ENCODE data around the gene ALKBH5.

Gene ALKBH5

DNA sequence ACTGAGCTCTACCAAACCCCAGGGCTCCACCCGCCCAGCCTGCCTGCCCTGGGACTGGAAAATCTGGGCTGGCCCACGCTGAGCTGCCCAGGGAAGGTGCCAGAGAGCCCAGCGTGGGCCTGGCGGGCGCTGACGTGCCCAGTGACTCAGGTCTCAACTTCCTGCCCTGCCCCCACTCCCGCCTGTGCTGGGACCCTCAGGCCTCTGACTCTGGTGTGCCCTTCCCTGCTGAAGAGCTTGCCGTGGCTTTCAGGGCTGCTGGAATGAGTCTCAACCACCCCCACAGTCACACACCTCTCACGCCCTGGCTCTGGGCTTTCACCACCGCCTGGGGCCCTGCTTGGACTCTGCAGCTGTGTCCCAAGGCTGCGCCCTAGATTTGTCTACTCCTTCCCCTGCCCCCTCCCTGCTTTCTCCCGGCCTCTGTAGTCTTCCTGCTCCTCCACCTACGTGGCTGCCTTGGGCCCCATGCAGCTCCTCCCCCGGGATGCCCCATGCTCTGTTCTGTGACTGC, 52.2 kb downstream of the ALKBH5 start:
- no peak overlapping the region for H3K4me3 ChIP-seq (ENCODE audit: insufficient read length, low read depth)
- no peaks in the 10 kb centered on the region for H3K27me3 ChIP-seq (ENCODE audit: insufficient read depth, insufficient read length)
- no peaks in the 10 kb centered on the region for H3K9me3 ChIP-seq (ENCODE audit: insufficient read depth, low read length)
- no peak overlapping the region for H3K9ac ChIP-seq (ENCODE audit: insufficient read length, low read depth)
- H3K4me1 ChIP-seq (ENCODE audit: insufficient read depth, insufficient read length): no peaks in the 10 kb centered on the region
- DNase-seq (ENCODE audit: low read depth, low spot score): no peak
- peaks cover 80% of the 10 kb centered on the region for H3K36me3 ChIP-seq (ENCODE audit: insufficient read depth, insufficient read length, low read length)
- TF ChIP-seq ZNF274 (IDR thresholded peaks at IDR 0.05; ENCODE audit: low read depth, low read length) (no peak), SUZ12 (IDR thresholded peaks at IDR 0.05; ENCODE audit: extremely low read depth, insufficient read depth, insufficient read length) (no peak), YY1 (IDR thresholded peaks at IDR 0.05; ENCODE audit: insufficient read depth, insufficient read length) (no peak)

- no peak overlapping the region for H3K4me3 ChIP-seq (ENCODE audit: insufficient read length, low read depth)
Observed at GRCh38 chr17:18236494-18236893, 52.9 kb downstream of the ALKBH5 start.

DNA sequence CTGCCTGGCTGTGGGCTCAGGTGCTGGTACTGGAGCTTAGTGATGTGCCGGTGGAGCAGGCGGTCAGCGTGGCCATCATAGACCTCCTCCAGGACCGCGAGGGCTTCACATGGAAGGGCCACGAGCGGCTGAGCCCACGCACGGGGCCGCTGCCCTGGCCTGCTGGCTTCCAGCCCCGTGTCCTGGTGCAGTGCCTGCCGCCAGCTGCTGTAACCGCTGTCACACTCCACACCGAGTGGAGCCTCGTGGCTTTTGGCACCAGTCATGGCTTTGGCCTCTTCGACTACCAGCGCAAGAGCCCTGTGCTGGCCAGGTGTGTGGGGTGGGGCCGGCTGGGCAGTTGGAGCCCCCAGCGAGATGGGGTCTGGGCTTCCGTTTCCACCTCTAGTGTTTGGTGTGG, 53.8 kb downstream of the ALKBH5 start:
- no peak overlapping the region for H3K4me3 ChIP-seq (ENCODE audit: insufficient read length, low read depth)
- no peak for TF ChIP-seq YY1 (IDR thresholded peaks at IDR 0.05; ENCODE audit: insufficient read depth, insufficient read length)
- TF ChIP-seq ZNF274 (IDR thresholded peaks at IDR 0.05; ENCODE audit: low read depth, low read length): no peak
- TF ChIP-seq SUZ12 (IDR thresholded peaks at IDR 0.05; ENCODE audit: extremely low read depth, insufficient read depth, insufficient read length): no peak
- peaks cover 90% of the 10 kb centered on the region for H3K36me3 ChIP-seq (ENCODE audit: insufficient read depth, insufficient read length, low read length)

More at GRCh38 chr17:18236494-18236893, 52.9 kb downstream of the ALKBH5 start:
- peaks cover 87% of the 10 kb centered on the region for H3K36me3 ChIP-seq (ENCODE audit: insufficient read depth, insufficient read length, low read length)
- H3K9me3 ChIP-seq (ENCODE audit: insufficient read depth, low read length): no peaks in the 10 kb centered on the region
- H3K4me1 ChIP-seq (ENCODE audit: insufficient read depth, insufficient read length): no peaks in the 10 kb centered on the region
- TF ChIP-seq ZNF274 (IDR thresholded peaks at IDR 0.05; ENCODE audit: low read depth, low read length): no peak
- no peak for TF ChIP-seq YY1 (IDR thresholded peaks at IDR 0.05; ENCODE audit: insufficient read depth, insufficient read length)
- TF ChIP-seq SUZ12 (IDR thresholded peaks at IDR 0.05; ENCODE audit: extremely low read depth, insufficient read depth, insufficient read length): no peak
- H3K27me3 ChIP-seq (ENCODE audit: insufficient read depth, insufficient read length): no peaks in the 10 kb centered on the region
- H3K9ac ChIP-seq (ENCODE audit: insufficient read length, low read depth): no peak overlapping the region
- no peak for DNase-seq (ENCODE audit: low read depth, low spot score)

GRCh38 chr17:18238299-18238698, 54.7 kb downstream of the ALKBH5 start:
- no peaks in the 10 kb centered on the region for H3K4me1 ChIP-seq (ENCODE audit: insufficient read depth, insufficient read length)
- H3K36me3 ChIP-seq (ENCODE audit: insufficient read depth, insufficient read length, low read length): peaks cover 89% of the 10 kb centered on the region

More for the DNA sequence above, 53.8 kb downstream of the ALKBH5 start:
- no peaks in the 10 kb centered on the region for H3K27me3 ChIP-seq (ENCODE audit: insufficient read depth, insufficient read length)
- DNase-seq (ENCODE audit: low read depth, low spot score): no peak
- no peaks in the 10 kb centered on the region for H3K4me1 ChIP-seq (ENCODE audit: insufficient read depth, insufficient read length)
- no peaks in the 10 kb centered on the region for H3K9me3 ChIP-seq (ENCODE audit: insufficient read depth, low read length)
- no peak overlapping the region for H3K9ac ChIP-seq (ENCODE audit: insufficient read length, low read depth)

DNA sequence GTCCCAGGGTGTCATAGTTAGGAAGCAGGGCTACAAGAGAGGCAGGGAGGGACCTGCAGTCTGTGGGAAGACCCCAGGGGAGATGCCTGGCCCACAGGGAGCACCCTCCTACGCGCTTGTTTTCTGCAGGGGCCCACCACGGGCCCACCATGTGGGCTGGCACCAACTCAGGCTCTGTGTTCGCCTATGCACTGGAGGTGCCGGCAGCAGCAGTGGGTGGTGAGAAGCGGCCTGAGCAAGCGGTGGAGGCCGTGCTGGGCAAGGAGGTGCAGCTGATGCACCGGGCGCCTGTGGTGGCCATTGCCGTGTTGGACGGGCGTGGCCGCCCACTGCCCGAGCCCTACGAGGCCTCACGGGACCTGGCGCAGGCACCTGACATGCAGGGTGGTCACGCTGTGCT, 56.8 kb downstream of the ALKBH5 start:
- TF ChIP-seq SUZ12 (IDR thresholded peaks at IDR 0.05; ENCODE audit: extremely low read depth, insufficient read depth, insufficient read length): no peak
- no peak for TF ChIP-seq YY1 (IDR thresholded peaks at IDR 0.05; ENCODE audit: insufficient read depth, insufficient read length)
- TF ChIP-seq ZNF274 (IDR thresholded peaks at IDR 0.05; ENCODE audit: low read depth, low read length): no peak
- Histone ChIP-seq H3K4me1 (ENCODE audit: insufficient read depth, insufficient read length) (no peaks in the 10 kb centered on the region), H3K36me3 (ENCODE audit: insufficient read depth, insufficient read length, low read length) (peaks cover 84% of the 10 kb centered on the region), H3K9me3 (ENCODE audit: insufficient read depth, low read length) (no peaks in the 10 kb centered on the region), H3K9ac (ENCODE audit: insufficient read length, low read depth) (no peak overlapping the region), H3K27me3 (ENCODE audit: insufficient read depth, insufficient read length) (no peaks in the 10 kb centered on the region), H3K4me3 (ENCODE audit: insufficient read length, low read depth) (no peak overlapping the region)
- DNase-seq (ENCODE audit: low read depth, low spot score): no peak

More at GRCh38 chr17:18238299-18238698, 54.7 kb downstream of the ALKBH5 start:
- no peak for TF ChIP-seq YY1 (IDR thresholded peaks at IDR 0.05; ENCODE audit: insufficient read depth, insufficient read length)
- no peak for TF ChIP-seq ZNF274 (IDR thresholded peaks at IDR 0.05; ENCODE audit: low read depth, low read length)
- no peak for TF ChIP-seq SUZ12 (IDR thresholded peaks at IDR 0.05; ENCODE audit: extremely low read depth, insufficient read depth, insufficient read length)
- DNase-seq (ENCODE audit: low read depth, low spot score): no peak
- H3K27me3 ChIP-seq (ENCODE audit: insufficient read depth, insufficient read length): no peaks in the 10 kb centered on the region
- no peak overlapping the region for H3K9ac ChIP-seq (ENCODE audit: insufficient read length, low read depth)
- H3K4me3 ChIP-seq (ENCODE audit: insufficient read length, low read depth): no peak overlapping the region
- no peaks in the 10 kb centered on the region for H3K9me3 ChIP-seq (ENCODE audit: insufficient read depth, low read length)

- peaks cover 84% of the 10 kb centered on the region for H3K36me3 ChIP-seq (ENCODE audit: insufficient read depth, insufficient read length, low read length)
- H3K4me1 ChIP-seq (ENCODE audit: insufficient read depth, insufficient read length): no peaks in the 10 kb centered on the region
- no peak for TF ChIP-seq YY1 (IDR thresholded peaks at IDR 0.05; ENCODE audit: insufficient read depth, insufficient read length)
- TF ChIP-seq SUZ12 (IDR thresholded peaks at IDR 0.05; ENCODE audit: extremely low read depth, insufficient read depth, insufficient read length): no peak
- TF ChIP-seq ZNF274 (IDR thresholded peaks at IDR 0.05; ENCODE audit: low read depth, low read length): no peak
Observed at GRCh38 chr17:18241229-18241871, 57.7 kb downstream of the ALKBH5 start.

GRCh38 chr17:18245038-18245776, 61.6 kb downstream of the ALKBH5 start:
- Histone ChIP-seq H3K27me3 (ENCODE audit: insufficient read depth, insufficient read length) (no peaks in the 10 kb centered on the region), H3K9ac (ENCODE audit: insufficient read length, low read depth) (no peak overlapping the region), H3K36me3 (ENCODE audit: insufficient read depth, insufficient read length, low read length) (peaks cover 81% of the 10 kb centered on the region), H3K4me1 (ENCODE audit: insufficient read depth, insufficient read length) (peaks cover 2% of the 10 kb centered on the region), H3K4me3 (ENCODE audit: insufficient read length, low read depth) (no peak overlapping the region), H3K9me3 (ENCODE audit: insufficient read depth, low read length) (no peaks in the 10 kb centered on the region)
- no peak for DNase-seq (ENCODE audit: low read depth, low spot score)
- no peak for TF ChIP-seq YY1 (IDR thresholded peaks at IDR 0.05; ENCODE audit: insufficient read depth, insufficient read length)
- no peak for TF ChIP-seq ZNF274 (IDR thresholded peaks at IDR 0.05; ENCODE audit: low read depth, low read length)
- TF ChIP-seq SUZ12 (IDR thresholded peaks at IDR 0.05; ENCODE audit: extremely low read depth, insufficient read depth, insufficient read length): no peak

More at GRCh38 chr17:18241229-18241871, 57.7 kb downstream of the ALKBH5 start:
- Histone ChIP-seq H3K27me3 (ENCODE audit: insufficient read depth, insufficient read length) (no peaks in the 10 kb centered on the region), H3K4me3 (ENCODE audit: insufficient read length, low read depth) (no peak overlapping the region), H3K9me3 (ENCODE audit: insufficient read depth, low read length) (no peaks in the 10 kb centered on the region), H3K9ac (ENCODE audit: insufficient read length, low read depth) (peak overlapping the region; percentile 21)
- no peak for DNase-seq (ENCODE audit: low read depth, low spot score)
